ENCODE data around the gene PRR15.

Gene PRR15

GRCh38 chr7:29611941-29612544 is 48.4 kb downstream of the PRR15 start:
- no peak for DNase-seq

DNA sequence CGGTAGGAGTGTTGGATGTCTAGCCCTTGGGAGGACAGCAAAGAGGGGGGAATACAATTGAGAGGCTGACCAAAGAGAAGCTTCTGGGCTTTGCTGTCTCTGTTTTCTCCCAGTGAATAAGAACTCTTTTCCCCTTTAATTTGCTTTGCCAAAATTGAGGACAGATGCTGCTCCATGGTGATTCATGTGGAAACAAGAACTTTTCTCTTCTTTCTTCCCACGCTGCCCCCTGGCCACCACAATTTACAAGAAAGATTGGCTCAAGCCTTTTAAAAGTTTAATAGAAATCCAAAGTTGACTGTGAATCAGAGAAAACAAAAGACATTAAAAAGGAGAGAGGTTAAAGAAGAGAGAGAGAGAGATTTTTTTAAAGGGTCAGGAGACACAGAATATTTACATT is 49.0 kb downstream of the PRR15 start:
- peak; percentile 43 for DNase-seq

GRCh38 chr7:29613100-29613499 is 49.5 kb downstream of the PRR15 start:
- no peak for DNase-seq

DNA sequence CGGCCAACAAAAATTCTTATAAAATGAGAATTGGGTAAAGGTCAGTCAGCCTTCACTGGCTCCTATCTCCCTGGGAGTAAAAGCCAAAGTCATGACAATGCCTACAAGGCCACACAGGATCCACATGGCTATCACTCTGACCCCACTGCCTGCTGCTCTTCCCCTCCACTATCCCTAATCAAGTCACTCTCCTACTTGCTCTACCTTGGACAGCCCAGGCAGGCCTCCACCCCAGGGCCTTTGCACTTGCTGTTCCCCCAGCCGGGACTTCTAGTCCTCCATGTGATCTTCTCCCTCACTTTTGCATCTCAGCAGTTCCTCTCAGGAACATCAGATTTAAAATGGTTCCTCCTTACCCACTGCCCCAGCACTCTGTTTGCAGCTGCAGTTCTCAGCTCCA is 50.6 kb downstream of the PRR15 start:
- DNase-seq, result no peak

Data from fibroblast of skin of back (primary cell).